ENCODE measurements around the gene UST. TPM values are rescaled to one million over a fixed set of nuclear protein-coding genes. Genes with fewer than 3 reads are reported as not detected.

UST gene
- total RNA-seq, 2 experiments from 2014 or later = 1.4 to 4.1 TPM

GRCh38 chr6:148985499-148985898 is 238.7 kb downstream of the UST start:
- no peaks in the 10 kb centered on the region for H3K9me2 ChIP-seq (ENCODE audit: insufficient read depth, low read length)
- H3K4me1 ChIP-seq (ENCODE audit: insufficient read depth, low read length, poor library complexity, severe bottlenecking) = no peaks in the 10 kb centered on the region
- ChIA-PET CTCF (ENCODE audit: unreplicated experiment) (no interaction called here), POLR2A (no interaction called here)
- intact Hi-C loops (cut with micrococcal nuclease; ENCODE audit: unreplicated experiment) = no loop called here
- no peaks in the 10 kb centered on the region for H3K79me2 ChIP-seq (ENCODE audit: insufficient read depth, low read depth, low read length)
- no peak overlapping the region for H3K4me2 ChIP-seq (ENCODE audit: low read length)
- no peak for TF ChIP-seq EZH2phosphoT487 (IDR thresholded peaks at IDR 0.05; ENCODE audit: borderline replicate concordance, low read depth, low read length)
- TF ChIP-seq, protein P1, sequence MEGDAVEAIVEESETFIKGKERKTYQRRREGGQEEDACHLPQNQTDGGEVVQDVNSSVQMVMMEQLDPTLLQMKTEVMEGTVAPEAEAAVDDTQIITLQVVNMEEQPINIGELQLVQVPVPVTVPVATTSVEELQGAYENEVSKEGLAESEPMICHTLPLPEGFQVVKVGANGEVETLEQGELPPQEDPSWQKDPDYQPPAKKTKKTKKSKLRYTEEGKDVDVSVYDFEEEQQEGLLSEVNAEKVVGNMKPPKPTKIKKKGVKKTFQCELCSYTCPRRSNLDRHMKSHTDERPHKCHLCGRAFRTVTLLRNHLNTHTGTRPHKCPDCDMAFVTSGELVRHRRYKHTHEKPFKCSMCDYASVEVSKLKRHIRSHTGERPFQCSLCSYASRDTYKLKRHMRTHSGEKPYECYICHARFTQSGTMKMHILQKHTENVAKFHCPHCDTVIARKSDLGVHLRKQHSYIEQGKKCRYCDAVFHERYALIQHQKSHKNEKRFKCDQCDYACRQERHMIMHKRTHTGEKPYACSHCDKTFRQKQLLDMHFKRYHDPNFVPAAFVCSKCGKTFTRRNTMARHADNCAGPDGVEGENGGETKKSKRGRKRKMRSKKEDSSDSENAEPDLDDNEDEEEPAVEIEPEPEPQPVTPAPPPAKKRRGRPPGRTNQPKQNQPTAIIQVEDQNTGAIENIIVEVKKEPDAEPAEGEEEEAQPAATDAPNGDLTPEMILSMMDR (conservative IDR thresholded peaks at IDR 0.05; ENCODE audit: low read length) = no peak
- no peak for DNase-seq (ENCODE audit: low spot score)
- no peak overlapping the region for H3K27ac ChIP-seq (ENCODE audit: low read depth, low read length, poor library complexity, severe bottlenecking)
- no peaks in the 10 kb centered on the region for H4K20me1 ChIP-seq (ENCODE audit: insufficient read depth, low read length)
- H3K4me3 ChIP-seq (ENCODE audit: low read depth, low read length, poor library complexity, severe bottlenecking) = no peak overlapping the region
- no TSS peak for BruUV-seq (replicated peaks)
- H2AFZ ChIP-seq (ENCODE audit: low read length) = no peak overlapping the region
- no peaks in the 10 kb centered on the region for H3K9me3 ChIP-seq (ENCODE audit: low read length)
- H3K36me3 ChIP-seq (ENCODE audit: insufficient read depth, low read length) = no peaks in the 10 kb centered on the region

- no TSS peak for BruUV-seq (replicated peaks)
- DNase-seq (ENCODE audit: low spot score) = no peak
- TF ChIP-seq EZH2phosphoT487 (IDR thresholded peaks at IDR 0.05; ENCODE audit: borderline replicate concordance, low read depth, low read length) = no peak
- TF ChIP-seq, protein P1 (conservative IDR thresholded peaks at IDR 0.05; ENCODE audit: low read length) = no peak
- ChIA-PET CTCF (ENCODE audit: unreplicated experiment) (no interaction called here), POLR2A (interaction anchor here (0.9 to 1.8 kb wide), 4 partner anchors 11 to 59 kb away, joined by 3 to 6 read pairs (median 4); no protein-coding TSS in a partner anchor)
- Histone ChIP-seq H3K4me2 (ENCODE audit: low read length) (no peak overlapping the region), H4K20me1 (ENCODE audit: insufficient read depth, low read length) (no peaks in the 10 kb centered on the region), H2AFZ (ENCODE audit: low read length) (no peak overlapping the region), H3K27ac (ENCODE audit: low read depth, low read length, poor library complexity, severe bottlenecking) (no peak overlapping the region), H3K36me3 (ENCODE audit: insufficient read depth, low read length) (no peaks in the 10 kb centered on the region), H3K9me2 (ENCODE audit: insufficient read depth, low read length) (no peaks in the 10 kb centered on the region), H3K9me3 (ENCODE audit: low read length) (no peaks in the 10 kb centered on the region), H3K4me1 (ENCODE audit: insufficient read depth, low read length, poor library complexity, severe bottlenecking) (no peaks in the 10 kb centered on the region), H3K4me3 (ENCODE audit: low read depth, low read length, poor library complexity, severe bottlenecking) (no peak overlapping the region), H3K79me2 (ENCODE audit: insufficient read depth, low read depth, low read length) (no peaks in the 10 kb centered on the region)
- intact Hi-C loops (cut with micrococcal nuclease; ENCODE audit: unreplicated experiment) = no loop called here
These were observed 239.8 kb downstream of the UST start for GRCh38 chr6:148986608-148987007.

- CTCF ChIA-PET (ENCODE audit: unreplicated experiment) = no interaction called here
These were observed 241.2 kb downstream of the UST start for GRCh38 chr6:148987982-148988381.

More at GRCh38 chr6:148987982-148988381, 241.2 kb downstream of the UST start:
- POLR2A ChIA-PET = interaction anchor here (1.1 to 1.7 kb wide), 3 partner anchors 9 to 58 kb away, joined by 3 to 6 read pairs (median 3); no protein-coding TSS in a partner anchor
- H3K4me3 ChIP-seq (ENCODE audit: low read depth, low read length, poor library complexity, severe bottlenecking) = no peak overlapping the region
- no peak overlapping the region for H3K4me2 ChIP-seq (ENCODE audit: low read length)
- intact Hi-C loops (cut with micrococcal nuclease; ENCODE audit: unreplicated experiment) = no loop called here
- no peak overlapping the region for H3K27ac ChIP-seq (ENCODE audit: low read depth, low read length, poor library complexity, severe bottlenecking)
- no peaks in the 10 kb centered on the region for H4K20me1 ChIP-seq (ENCODE audit: insufficient read depth, low read length)
- H3K9me3 ChIP-seq (ENCODE audit: low read length) = no peaks in the 10 kb centered on the region
- no peaks in the 10 kb centered on the region for H3K79me2 ChIP-seq (ENCODE audit: insufficient read depth, low read depth, low read length)
- H3K36me3 ChIP-seq (ENCODE audit: insufficient read depth, low read length) = no peaks in the 10 kb centered on the region
- H2AFZ ChIP-seq (ENCODE audit: low read length) = no peak overlapping the region
- no peak for TF ChIP-seq EZH2phosphoT487 (IDR thresholded peaks at IDR 0.05; ENCODE audit: borderline replicate concordance, low read depth, low read length)
- TF ChIP-seq, protein P1 (conservative IDR thresholded peaks at IDR 0.05; ENCODE audit: low read length) = no peak
- H3K9me2 ChIP-seq (ENCODE audit: insufficient read depth, low read length) = no peaks in the 10 kb centered on the region
- no peaks in the 10 kb centered on the region for H3K4me1 ChIP-seq (ENCODE audit: insufficient read depth, low read length, poor library complexity, severe bottlenecking)
- no peak for DNase-seq (ENCODE audit: low spot score)
- BruUV-seq (replicated peaks) = no TSS peak

Measured in OCI-LY7 (cell line).